Mesodermal cell (in vitro differentiated cells): ENCODE results near the gene PCED1B.

Experiments used
- H3K27ac ChIP-seq: 2 replicates; pipeline ENCODE4 v1.7.0; 2013; ENCODE audit warnings: mild to moderate bottlenecking, low read depth, low read length, moderate library complexity; ENCODE audit not compliant: severe bottlenecking
- H3K36me3 ChIP-seq: 2 replicates; pipeline ENCODE4 v1.7.1; 2013; ENCODE audit warnings: mild to moderate bottlenecking, low read length, moderate library complexity; ENCODE audit not compliant: control insufficient read depth, insufficient read depth
- H3K4me1 ChIP-seq: one replicate; pipeline ENCODE4 v1.7.1; 2013; ENCODE audit warnings: mild to moderate bottlenecking, low read length; ENCODE audit not compliant: insufficient read depth, control insufficient read depth, poor library complexity, severe bottlenecking
- H3K4me3 ChIP-seq: 2 replicates; pipeline ENCODE4 v1.7.0; 2013; ENCODE audit warnings: low read length, control low read depth, mild to moderate bottlenecking; ENCODE audit not compliant: insufficient read depth, poor library complexity, severe bottlenecking; ENCODE audit errors: extremely low read depth
- H3K9me3 ChIP-seq: 2 replicates; pipeline ENCODE4 v1.7.1; 2013; ENCODE audit warnings: mild to moderate bottlenecking, low read length, moderate library complexity; ENCODE audit not compliant: control insufficient read depth
- WGBS, 2 experiments: methylation state at CpG; one replicate each; pipeline ENCODE4 v1.1.5; 2013; ENCODE audit warnings: missing lambda C conversion rate in 2 of 2; ENCODE audit not compliant: insufficient coverage in 2 of 2; 5-methylcytosine and 5-hydroxymethylcytosine counted together

Gene PCED1B

GRCh38 chr12:47067771-47068431 lies 11.5 kb upstream of the PCED1B start:
- Histone ChIP-seq H3K4me1 (peaks cover 2% of the 10 kb centered on the region), H3K9me3 (no peaks in the 10 kb centered on the region), H3K27ac (no peak overlapping the region), H3K4me3 (no peak overlapping the region), H3K36me3 (no peaks in the 10 kb centered on the region)
- WGBS, 2 experiments = no CpG with 5 or more reads among the region's 5 CpGs

DNA sequence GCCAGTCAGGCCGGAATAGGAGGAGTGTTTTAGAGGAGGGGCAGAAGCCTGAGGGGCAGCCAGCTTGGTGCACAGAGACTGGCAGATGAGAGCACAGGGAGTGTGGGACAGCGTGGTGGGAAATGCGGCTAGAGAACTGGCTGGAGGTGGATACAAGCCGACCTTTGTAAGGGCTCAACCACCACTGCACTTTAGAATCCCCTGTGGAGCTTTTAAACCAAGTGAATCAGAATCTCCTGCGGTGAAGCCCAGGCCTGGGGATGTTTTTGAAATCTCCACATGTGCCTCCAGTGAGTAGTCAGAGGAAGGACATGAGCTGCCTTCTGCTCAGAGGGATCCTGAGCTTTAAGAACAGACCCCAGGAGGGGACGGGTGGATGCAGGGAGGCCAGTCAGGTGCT lies 10.9 kb upstream of the PCED1B start:
- Histone ChIP-seq H3K4me1 (peaks cover 2% of the 10 kb centered on the region), H3K27ac (no peak overlapping the region), H3K9me3 (no peaks in the 10 kb centered on the region), H3K4me3 (no peak overlapping the region), H3K36me3 (no peaks in the 10 kb centered on the region)
- 19 to 24% methylated on average over 3 to 6 of the region's 6 CpGs for WGBS, 2 experiments

DNA sequence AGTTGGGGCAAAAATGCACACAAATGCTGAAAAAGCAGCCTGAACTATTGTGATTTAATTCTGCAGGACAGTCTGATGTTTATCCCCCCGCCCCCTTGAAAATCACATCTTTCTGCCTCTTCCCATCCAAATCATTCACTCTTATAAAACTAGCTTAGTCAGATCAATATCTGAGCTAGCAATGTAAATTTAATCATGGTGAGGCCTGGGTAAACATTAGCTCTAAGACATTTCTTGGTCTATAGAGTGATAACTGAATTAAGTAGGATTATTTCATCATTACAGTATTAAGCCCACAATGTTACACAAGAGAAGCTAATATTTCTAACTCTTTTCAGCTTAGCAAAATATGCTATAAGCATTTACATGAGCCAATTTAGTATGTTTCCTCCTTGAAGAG lies 9.1 kb upstream of the PCED1B start:
- no peaks in the 10 kb centered on the region for H3K9me3 ChIP-seq
- peaks cover 2% of the 10 kb centered on the region for H3K4me1 ChIP-seq
- H3K4me3 ChIP-seq = no peak overlapping the region
- H3K36me3 ChIP-seq = no peaks in the 10 kb centered on the region
- no peak overlapping the region for H3K27ac ChIP-seq
- WGBS, 2 experiments = 83% methylated on average over 1 of the region's 1 CpG; no CpG with 5 or more reads in 1 of the 2 experiments

GRCh38 chr12:47071241-47071852 lies 8.1 kb upstream of the PCED1B start:
- peaks cover 2% of the 10 kb centered on the region for H3K4me1 ChIP-seq
- H3K9me3 ChIP-seq = no peaks in the 10 kb centered on the region
- H3K4me3 ChIP-seq = no peak overlapping the region
- WGBS, 2 experiments = 72 to 80% methylated on average over 2 of the region's 5 CpGs
- no peak overlapping the region for H3K27ac ChIP-seq
- H3K36me3 ChIP-seq = no peaks in the 10 kb centered on the region

DNA sequence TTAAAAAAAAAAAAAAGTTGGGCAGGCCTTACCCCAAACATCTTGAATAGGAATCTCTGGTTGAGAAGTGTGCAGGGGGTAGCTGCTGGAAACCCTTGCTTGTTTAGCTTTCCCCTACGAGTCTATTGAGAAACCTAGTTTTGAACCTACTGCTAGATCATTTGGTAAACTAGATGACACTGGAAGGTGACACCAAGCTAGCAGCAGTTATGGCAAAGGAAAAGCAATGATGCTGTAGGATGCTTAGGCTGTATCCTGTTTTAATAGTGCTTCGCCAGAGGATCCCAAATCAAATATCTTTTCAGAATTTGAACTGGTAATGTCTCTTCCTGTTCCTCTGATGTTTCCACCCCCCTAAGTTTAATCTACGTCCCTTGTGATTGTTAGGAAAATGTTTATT lies 5.5 kb upstream of the PCED1B start:
- no peak overlapping the region for H3K4me3 ChIP-seq
- H3K36me3 ChIP-seq = peaks cover 6% of the 10 kb centered on the region
- peaks cover 4% of the 10 kb centered on the region for H3K4me1 ChIP-seq
- H3K27ac ChIP-seq = no peak overlapping the region
- H3K9me3 ChIP-seq = no peaks in the 10 kb centered on the region
- 90 to 100% methylated on average over 1 of the region's 3 CpGs for WGBS, 2 experiments

DNA sequence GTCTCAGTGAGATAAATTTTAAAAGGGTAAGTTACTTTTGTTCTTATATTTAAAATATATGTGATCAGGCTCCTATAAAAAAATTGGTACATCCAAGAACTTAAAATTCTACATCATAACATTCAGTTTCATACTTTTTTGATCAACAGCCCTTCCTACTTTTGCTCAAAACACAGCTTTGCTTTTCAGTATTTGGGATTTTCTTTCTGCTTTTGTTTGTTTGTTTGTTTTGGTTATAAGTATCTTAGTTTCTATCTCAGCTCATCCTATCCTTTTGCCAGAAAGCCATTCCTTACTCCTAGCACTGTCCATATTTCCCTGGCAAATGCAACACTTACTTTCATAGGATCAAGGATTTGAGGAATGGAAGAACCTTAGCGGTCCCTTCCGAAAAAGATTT lies 4.7 kb upstream of the PCED1B start:
- Histone ChIP-seq H3K4me3 (no peak overlapping the region), H3K4me1 (peaks cover 4% of the 10 kb centered on the region), H3K36me3 (peaks cover 6% of the 10 kb centered on the region), H3K27ac (no peak overlapping the region), H3K9me3 (no peaks in the 10 kb centered on the region)
- WGBS, 2 experiments = 100% methylated on average over 2 of the region's 2 CpGs; no CpG with 5 or more reads in 1 of the 2 experiments

- H3K36me3 ChIP-seq = peaks cover 6% of the 10 kb centered on the region
- H3K9me3 ChIP-seq = no peaks in the 10 kb centered on the region
- H3K4me1 ChIP-seq = peaks cover 4% of the 10 kb centered on the region
- H3K4me3 ChIP-seq = no peak overlapping the region
- 90 to 94% methylated on average over 3 to 6 of the region's 7 CpGs for WGBS, 2 experiments
- no peak overlapping the region for H3K27ac ChIP-seq
Measured at GRCh38 chr12:47075192-47076084, 4.0 kb upstream of the PCED1B start.

GRCh38 chr12:47077206-47078085 lies 2.0 kb upstream of the PCED1B start:
- Histone ChIP-seq H3K36me3 (peaks cover 6% of the 10 kb centered on the region), H3K27ac (no peak overlapping the region), H3K9me3 (no peaks in the 10 kb centered on the region), H3K4me1 (peaks cover 7% of the 10 kb centered on the region), H3K4me3 (no peak overlapping the region)
- WGBS, 2 experiments = 87 to 88% methylated on average over 17 of the region's 17 CpGs

DNA sequence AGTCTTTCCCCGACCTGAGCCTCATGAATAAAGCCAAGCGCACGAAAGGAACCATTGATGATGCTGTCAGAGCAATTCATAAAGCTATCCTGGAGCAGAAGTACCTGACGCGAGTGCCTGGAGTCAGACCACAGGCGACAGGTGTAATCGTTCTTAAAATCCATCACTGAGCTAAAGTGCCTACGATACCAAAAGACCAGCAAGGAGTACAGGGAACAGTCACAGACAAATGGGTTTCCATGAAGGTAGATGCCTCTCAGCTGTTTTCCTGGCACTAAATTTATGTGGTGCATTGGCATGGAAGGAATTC lies 1.4 kb upstream of the PCED1B start:
- peaks cover 6% of the 10 kb centered on the region for H3K36me3 ChIP-seq
- H3K4me1 ChIP-seq = peaks cover 9% of the 10 kb centered on the region
- H3K4me3 ChIP-seq = no peak overlapping the region
- H3K9me3 ChIP-seq = no peaks in the 10 kb centered on the region
- 92 to 95% methylated on average over 8 of the region's 8 CpGs for WGBS, 2 experiments
- H3K27ac ChIP-seq = no peak overlapping the region

DNA sequence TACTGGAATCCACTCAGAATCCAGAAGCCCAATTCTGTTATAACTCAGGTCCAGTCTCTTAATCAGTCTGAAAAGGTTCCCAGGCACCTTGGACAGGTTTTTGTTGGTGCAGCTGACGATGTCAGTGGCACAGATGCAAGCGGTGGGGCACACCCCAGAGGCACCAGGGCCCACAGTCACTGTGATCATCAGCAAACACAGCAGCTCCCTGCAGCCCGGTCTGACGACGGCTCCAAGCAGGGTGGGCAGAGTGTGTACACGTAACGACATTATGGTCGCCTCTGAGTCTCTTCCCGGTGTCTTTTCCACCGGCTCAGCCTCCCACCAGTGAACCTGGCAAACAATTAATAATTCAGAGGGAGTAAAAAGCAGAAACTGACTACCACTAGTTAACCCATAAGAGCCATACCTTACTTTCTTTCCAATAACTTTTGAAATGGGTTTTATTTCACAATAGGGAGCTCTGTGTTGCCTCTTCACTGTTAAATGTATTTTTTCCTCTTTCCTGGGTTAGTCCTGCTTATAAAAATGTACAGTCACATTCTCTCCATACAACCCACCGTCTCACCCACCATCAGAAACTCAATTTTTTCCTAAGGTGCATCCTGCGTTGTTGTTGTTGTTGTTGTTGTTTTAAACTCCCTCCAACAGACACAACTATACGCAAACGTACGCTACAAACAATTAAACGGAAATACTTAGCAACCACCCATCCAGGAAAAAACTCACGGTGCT lies 521 bp upstream of the PCED1B start:
- WGBS, 2 experiments = 9 to 19% methylated on average over 11 to 15 of the region's 17 CpGs
- peaks cover 6% of the 10 kb centered on the region for H3K36me3 ChIP-seq
- no peaks in the 10 kb centered on the region for H3K9me3 ChIP-seq
- H3K4me1 ChIP-seq = peaks cover 17% of the 10 kb centered on the region
- peak overlapping the region; percentile 43 for H3K27ac ChIP-seq
- H3K4me3 ChIP-seq = peak overlapping the region; percentile 64
